Renal cortex interstitium (tissue), 11 donors: ENCODE results near the gene PTPN1. TPM values are rescaled to one million over a fixed set of nuclear protein-coding genes. Genes with fewer than 3 reads are reported as not detected.
"Not testable (repeated sequence)": the region's sequence is repeated elsewhere in the genome, so short reads cannot be mapped to it uniquely, and the experiment has no call there.

Experiments used
- DNase-seq, 11 donors: peaks; one replicate each; pipeline ENCODE4 v3.0.0-alpha.2; 2013; ENCODE audit warnings: low read depth in 9 of 11, low spot score in 4 of 11; ENCODE audit errors: extremely low read depth in 1 of 11
- polyA plus RNA-seq, 3 donors: library from polyadenylated mRNA; unstranded; fragments of 120-200 nt; gene quantifications; one replicate each; pipeline ENCODE4 v1.2.1, GENCODE V29; 2013; ENCODE audit not compliant: insufficient read length in 3 of 3

PTPN1 gene
- polyA plus RNA-seq, 3 donors, result 32.8 to 33.4 (median 32.8) TPM

DNA sequence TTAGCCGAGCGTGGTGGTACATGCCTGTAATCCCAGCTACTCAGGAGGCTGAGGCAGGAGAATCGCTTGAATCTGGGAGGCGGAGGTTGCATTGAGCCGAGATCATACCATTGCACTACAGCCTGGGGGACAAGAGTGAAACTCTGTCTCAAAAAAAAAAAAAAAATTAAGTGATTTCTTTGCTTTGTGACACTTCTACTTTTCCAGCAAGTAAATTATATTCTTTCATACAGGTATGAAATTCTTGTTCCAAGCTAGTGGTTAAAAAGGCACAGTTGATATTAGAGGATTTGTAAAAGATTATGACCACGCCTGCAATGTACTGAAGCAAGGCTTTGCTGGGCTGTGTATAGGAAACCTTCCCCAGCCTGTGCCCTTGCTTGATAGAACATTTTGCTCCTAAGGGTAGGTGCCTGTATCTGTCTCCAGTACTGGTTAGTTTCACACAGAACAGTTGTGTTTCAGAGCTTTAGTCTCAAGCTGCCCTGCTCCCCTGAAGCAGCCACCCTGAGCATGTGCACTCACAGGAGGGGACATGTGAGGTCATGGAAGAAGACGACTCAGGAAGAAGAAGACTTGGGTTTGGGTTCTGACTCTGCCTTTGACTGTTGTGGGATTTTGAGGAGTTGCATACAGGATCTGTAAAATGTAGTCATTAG lies 10.2 kb downstream of the PTPN1 start:
- DNase-seq, result no peak

- DNase-seq, result no peak
These were observed 11.3 kb downstream of the PTPN1 start for GRCh38 chr20:50521221-50522052.

GRCh38 chr20:50522053-50522674 lies 12.0 kb downstream of the PTPN1 start:
- no peak for DNase-seq

- DNase-seq, result no peak
These were observed 13.5 kb downstream of the PTPN1 start for GRCh38 chr20:50523552-50524167.

- DNase-seq, result no peak
These were observed 15.5 kb downstream of the PTPN1 start for GRCh38 chr20:50525681-50526080.

DNA sequence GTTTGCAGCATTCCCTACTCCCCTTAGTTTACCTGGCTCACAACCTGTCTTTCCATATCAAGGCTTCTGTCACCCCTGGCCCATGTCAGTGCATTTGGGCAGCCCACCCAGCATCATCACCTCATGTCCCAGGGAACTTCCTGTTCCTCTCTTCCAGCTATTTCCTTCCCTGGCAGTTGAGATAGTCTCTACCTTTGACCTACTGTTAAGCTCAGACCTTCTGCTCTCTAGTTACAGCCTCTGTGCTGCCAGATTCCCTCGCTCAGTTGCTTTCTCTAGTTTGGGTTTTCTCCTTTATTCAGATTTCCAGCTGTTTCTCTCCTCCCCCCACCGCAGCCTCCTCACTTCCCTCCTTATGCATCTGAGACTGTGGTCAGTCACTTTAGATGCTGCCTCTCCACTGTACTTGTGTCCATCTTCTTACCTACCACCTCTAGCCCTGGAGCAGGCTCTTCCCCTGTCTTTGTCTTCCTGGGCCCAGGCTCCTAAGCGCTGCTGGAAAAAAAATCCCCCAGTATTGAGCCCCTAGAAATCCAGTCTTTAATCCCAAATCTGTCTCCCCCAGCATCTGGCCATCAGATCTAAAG lies 16.3 kb downstream of the PTPN1 start:
- no peak for DNase-seq

- no peak for DNase-seq
These were observed 17.0 kb downstream of the PTPN1 start for GRCh38 chr20:50527068-50527605.

DNA sequence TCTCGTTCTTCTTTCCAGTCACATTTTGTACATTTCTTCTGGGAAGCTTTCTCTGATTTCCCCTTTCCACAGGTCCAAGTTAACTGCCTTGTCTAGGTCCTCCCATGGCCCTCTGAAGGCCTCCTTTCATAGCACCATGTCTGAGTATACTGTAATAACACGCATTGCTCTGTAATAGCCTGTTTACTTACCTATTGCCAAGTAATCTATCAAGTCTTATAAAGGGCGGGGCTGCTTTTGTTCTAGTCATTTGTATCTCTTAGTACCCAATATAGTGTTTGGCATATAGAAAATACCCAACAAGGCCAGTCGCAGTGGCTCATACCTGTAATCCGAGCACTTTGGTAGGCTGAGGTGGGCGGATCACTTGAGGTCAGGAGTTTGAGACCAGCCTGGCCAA lies 17.9 kb downstream of the PTPN1 start:
- DNase-seq, result no peak

- DNase-seq, result no peak
These were observed 18.7 kb downstream of the PTPN1 start for GRCh38 chr20:50528804-50529351.

- no peak for DNase-seq
These were observed 22.0 kb downstream of the PTPN1 start for GRCh38 chr20:50532221-50532620.

DNA sequence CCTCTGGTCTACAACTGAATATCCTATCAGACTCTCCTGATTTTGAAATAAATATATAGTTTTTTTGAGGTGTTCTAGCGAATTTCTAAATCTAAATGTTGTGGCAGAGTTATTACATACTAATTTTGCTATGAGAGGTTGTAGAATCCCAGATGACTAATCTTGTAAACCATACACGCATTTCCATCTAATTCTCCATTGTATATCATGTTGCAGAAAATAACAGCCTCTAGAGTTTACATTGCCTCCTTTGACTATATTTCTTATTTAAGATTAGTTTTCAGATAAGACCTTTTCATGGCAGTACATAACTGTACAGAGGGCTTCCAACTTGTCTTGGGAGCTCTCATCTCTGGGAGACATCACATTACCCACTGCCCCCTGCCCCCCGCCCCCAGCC lies 22.9 kb downstream of the PTPN1 start:
- no peak for DNase-seq

DNA sequence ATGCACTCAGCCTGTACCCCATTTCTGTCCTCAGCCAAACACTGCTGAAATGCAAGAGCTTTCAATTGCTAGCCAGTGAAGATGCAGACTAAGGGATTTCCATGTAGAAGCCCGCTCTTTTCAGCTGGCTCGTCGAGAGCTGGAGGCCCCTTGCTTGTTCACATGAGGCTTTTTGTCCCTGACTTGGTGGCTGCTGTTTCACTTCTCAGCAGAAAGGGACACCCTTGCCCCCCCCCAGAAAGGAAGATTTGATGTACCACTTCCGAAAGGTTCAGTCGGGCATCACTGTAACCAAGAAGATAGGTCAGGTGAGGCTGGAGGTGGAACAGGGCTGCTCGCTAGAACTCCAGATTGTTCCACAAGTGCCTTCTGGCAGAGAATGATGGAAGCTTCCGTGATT lies 23.3 kb downstream of the PTPN1 start:
- no peak for DNase-seq

GRCh38 chr20:50534567-50534966 lies 24.4 kb downstream of the PTPN1 start:
- no peak for DNase-seq

DNA sequence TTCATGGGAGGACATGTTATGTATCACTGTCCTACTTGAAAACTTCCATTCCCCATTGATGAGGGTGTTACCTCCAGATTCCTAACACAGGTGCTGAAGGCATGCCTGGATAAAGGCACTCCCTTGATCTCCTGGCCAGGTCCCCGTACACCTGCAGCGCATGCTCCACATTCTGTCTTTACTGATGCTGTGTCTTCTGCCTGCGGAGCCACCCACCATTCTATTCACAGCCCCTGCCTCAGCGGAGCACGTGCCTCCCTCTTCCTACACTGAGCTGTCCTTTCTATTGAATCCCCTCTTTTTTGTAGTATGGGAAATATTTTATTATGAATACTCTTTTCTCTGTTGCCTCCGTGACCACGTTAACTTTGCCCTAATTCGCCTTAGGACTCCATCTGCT lies 25.0 kb downstream of the PTPN1 start:
- no peak for DNase-seq

- DNase-seq, result no peak
These were observed 26.1 kb downstream of the PTPN1 start for GRCh38 chr20:50536333-50536732.

DNA sequence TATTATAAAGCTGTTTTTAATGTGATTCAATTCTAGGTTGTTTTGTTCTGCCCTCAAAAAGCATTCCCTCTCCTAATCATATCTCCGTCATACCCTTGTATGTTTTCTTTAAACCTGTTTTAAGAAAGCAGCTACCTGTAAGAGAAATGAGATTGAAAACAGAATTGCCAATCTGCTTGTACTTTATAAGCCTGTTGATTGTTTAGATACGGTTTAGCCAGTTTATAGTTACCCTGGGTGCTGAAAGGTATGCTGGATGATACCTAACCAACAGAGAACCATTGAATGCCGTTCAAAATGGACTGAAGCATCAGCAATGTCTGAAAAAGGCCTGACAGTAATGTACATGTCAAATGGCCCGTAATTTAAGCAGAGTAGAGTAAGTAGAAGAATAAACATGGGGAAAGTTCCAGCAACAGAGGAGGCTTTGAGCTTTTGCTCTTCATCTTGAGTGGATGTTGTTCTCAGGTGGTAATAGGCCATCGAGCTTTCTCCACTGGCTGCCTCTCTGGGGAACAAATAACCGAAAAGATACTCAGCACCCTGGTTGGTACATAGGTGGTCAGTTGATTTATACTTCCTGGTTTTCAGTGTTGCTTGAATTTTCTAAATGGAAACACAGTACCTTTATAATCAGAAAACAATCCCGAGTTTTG lies 27.5 kb downstream of the PTPN1 start:
- DNase-seq, result no peak

- DNase-seq, result no peak
These were observed 28.1 kb downstream of the PTPN1 start for GRCh38 chr20:50538276-50538675.

DNA sequence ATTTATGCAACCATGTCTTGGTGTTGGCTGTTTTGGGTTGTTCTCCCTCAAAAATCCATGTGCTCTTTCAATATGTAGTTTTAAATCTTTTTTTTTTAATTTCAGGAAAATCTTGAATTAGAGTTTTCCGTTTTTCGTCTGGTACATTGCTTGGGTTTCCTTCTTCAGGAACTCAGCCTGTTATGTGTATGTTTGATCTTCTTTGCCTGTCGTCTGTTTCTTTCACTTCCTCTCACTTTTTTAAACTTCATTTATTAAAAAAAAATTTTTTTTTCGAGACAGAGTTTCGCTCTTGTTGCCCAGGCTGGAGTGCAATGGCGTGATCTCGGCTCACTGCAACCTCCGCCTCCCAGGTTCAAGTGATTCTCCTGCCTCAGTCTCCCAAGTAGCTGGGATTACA lies 29.6 kb downstream of the PTPN1 start:
- not testable (repeated sequence) for DNase-seq
